ENCODE results near the gene TFAP2A.
A peak's percentile ranks its signal among the peaks of the same experiment; 100 is the strongest.

The TFAP2A gene

DNA sequence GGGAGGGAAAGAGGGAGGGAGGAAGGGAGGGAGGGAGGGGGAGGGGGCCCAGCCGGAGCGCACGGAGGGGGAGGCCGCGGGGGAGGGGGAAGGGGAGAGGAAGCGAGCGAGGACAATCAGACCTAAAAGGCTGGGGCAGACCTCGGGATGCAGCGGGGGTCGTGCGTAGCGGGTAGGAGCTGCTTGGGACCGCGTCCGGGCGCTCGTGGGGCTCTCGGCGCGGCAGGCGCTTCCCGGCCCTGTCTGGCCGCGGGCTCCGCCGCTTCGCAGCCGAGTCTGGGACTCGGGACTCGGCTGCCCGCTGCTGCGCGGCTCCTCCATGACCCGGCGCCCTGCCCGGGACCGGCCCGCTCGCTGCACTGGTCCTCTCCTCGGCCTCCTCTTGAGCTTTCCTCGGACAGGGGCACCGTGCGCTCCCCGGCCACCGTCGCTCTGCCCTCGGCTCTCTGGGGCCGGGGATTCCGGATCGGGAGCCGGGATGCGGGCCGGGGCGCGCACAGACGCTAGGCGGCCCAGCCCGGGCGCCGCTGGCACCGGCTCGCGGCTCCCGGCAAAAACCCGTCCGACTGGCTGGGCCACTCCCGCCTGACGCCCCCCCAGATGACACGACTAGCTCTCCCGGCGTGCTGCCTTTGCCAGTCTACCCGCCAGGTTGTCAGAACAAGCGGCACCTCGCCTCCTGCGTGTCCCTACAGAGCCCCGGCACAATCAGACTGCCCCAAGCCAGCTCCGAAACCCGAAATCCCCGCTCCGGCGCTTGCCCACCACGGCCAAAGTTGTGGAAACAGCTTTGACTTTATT lies 2.2 kb downstream of the TFAP2A start:
- TF ChIP-seq HDGF (IDR thresholded peaks at IDR 0.05; ENCODE audit: borderline replicate concordance) = no peak
- TF ChIP-seq, protein P1, sequence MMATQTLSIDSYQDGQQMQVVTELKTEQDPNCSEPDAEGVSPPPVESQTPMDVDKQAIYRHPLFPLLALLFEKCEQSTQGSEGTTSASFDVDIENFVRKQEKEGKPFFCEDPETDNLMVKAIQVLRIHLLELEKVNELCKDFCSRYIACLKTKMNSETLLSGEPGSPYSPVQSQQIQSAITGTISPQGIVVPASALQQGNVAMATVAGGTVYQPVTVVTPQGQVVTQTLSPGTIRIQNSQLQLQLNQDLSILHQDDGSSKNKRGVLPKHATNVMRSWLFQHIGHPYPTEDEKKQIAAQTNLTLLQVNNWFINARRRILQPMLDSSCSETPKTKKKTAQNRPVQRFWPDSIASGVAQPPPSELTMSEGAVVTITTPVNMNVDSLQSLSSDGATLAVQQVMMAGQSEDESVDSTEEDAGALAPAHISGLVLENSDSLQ (IDR thresholded peaks at IDR 0.05) = no peak
- TF ChIP-seq ELF4 (IDR thresholded peaks at IDR 0.05) = no peak
- TF ChIP-seq ZNF384 (IDR thresholded peaks at IDR 0.05) = no peak
- TF ChIP-seq NFRKB (IDR thresholded peaks at IDR 0.05) = no peak
- no peak for TF ChIP-seq ARNT (IDR thresholded peaks at IDR 0.05)
- no peak for TF ChIP-seq TARDBP (IDR thresholded peaks at IDR 0.05)
- no peak for TF ChIP-seq FOXK2 (IDR thresholded peaks at IDR 0.05)
- no peak for TF ChIP-seq SP1 (IDR thresholded peaks at IDR 0.05)
- TF ChIP-seq BHLHE40 (IDR thresholded peaks at IDR 0.05; ENCODE audit: borderline replicate concordance) = no peak
- TF ChIP-seq CTBP1 (IDR thresholded peaks at IDR 0.05; ENCODE audit: borderline replicate concordance) = no peak
- POLR2A ChIA-PET = interaction anchor here (0.6 to 8.7 kb wide), 6 partner anchors 7 to 1984 kb away, joined by 3 to 143 read pairs (median 7); no protein-coding TSS in a partner anchor
- no peak for DNase-seq (ENCODE audit: extremely low spot score)
- CTCF ChIA-PET = interaction anchor here (3.0 kb wide), 1 partner anchor 16 kb away, joined by 15 read pairs; no protein-coding TSS in a partner anchor

- POLR2A ChIA-PET = interaction anchor here (0.6 to 8.7 kb wide), 4 partner anchors 14 to 1983 kb away, joined by 3 to 143 read pairs (median 6); no protein-coding TSS in a partner anchor
- no peak for TF ChIP-seq SUZ12 (IDR thresholded peaks at IDR 0.05)
- TF ChIP-seq L3MBTL2 (conservative IDR thresholded peaks at IDR 0.05) = no peak; the same call in none of the 2 replicates
- no peak for TF ChIP-seq ARNT (IDR thresholded peaks at IDR 0.05)
- no peak for TF ChIP-seq FOXK2 (IDR thresholded peaks at IDR 0.05)
- no peak for TF ChIP-seq FOXM1 (IDR thresholded peaks at IDR 0.05; ENCODE audit: borderline replicate concordance)
- peak; percentile 70; the same call in 1 of the 2 replicates for TF ChIP-seq TARDBP (IDR thresholded peaks at IDR 0.05)
- TF ChIP-seq LEF1 (IDR thresholded peaks at IDR 0.05; ENCODE audit: borderline replicate concordance) = no peak
- CTCF ChIA-PET = interaction anchor here (0.5 to 0.6 kb wide), 2 partner anchors 15 to 193 kb away, joined by 3 to 4 read pairs; no protein-coding TSS in a partner anchor
- DNase-seq (ENCODE audit: extremely low spot score) = no peak
These were observed 2.9 kb downstream of the TFAP2A start for GRCh38 chr6:10411971-10412460.

DNA sequence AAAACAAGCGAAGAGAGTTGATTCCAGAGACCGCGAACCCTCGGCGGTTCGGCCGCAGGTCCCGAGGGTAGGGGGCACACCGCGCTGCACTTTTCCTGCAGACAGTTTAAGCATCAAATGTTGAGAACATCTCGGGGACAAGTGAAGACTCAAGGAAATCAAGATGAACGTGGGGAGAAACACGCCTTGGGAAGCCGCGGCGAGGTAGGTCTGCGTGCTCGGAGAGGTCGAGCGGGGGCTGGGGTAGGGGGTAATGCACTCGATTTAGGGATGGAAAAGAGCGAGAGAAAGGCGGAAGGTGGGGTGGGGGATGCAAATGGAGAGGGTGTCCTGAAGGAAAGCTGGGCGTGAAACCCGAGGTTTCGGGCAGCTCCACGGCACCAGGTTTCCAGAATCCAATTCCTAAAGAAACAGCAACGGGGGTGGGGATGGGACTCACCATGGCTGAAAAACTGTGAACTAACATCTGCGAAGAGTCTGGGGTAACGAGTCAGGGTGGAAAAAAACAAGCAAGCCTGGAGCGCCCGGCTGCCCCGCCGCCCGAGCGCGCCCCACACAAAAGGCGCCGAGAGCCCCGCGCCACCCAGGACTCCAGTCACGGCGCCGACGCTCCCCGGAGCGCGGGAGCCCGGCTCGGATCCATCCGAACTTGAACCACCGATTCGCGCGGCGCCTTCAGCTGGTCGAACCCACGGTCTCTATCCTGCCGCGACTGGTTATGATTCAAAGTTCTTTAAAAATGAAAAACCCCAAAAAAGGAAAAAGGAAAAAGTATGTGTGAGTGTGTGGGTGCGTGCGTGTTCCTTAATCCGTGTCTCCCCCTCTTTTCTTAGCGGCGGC lies 3.5 kb downstream of the TFAP2A start:
- TF ChIP-seq, protein P1 (IDR thresholded peaks at IDR 0.05) = no peak
- TF ChIP-seq BHLHE40 (IDR thresholded peaks at IDR 0.05; ENCODE audit: borderline replicate concordance) (no peak), NFRKB (IDR thresholded peaks at IDR 0.05) (no peak)
- ChIA-PET POLR2A (interaction anchor here (0.6 to 8.7 kb wide), 3 partner anchors 15 to 1983 kb away, joined by 3 to 143 read pairs (median 3); no protein-coding TSS in a partner anchor), CTCF (interaction anchor here (0.5 to 0.6 kb wide), 2 partner anchors 15 to 193 kb away, joined by 3 to 4 read pairs; no protein-coding TSS in a partner anchor)
- no peak for DNase-seq (ENCODE audit: extremely low spot score)

GRCh38 chr6:10410207-10411050 lies 4.4 kb downstream of the TFAP2A start:
- no peak for TF ChIP-seq SP1 (IDR thresholded peaks at IDR 0.05)
- TF ChIP-seq FOXM1 (IDR thresholded peaks at IDR 0.05; ENCODE audit: borderline replicate concordance) = no peak
- no peak for TF ChIP-seq ARNT (IDR thresholded peaks at IDR 0.05)
- TF ChIP-seq, protein P1 (IDR thresholded peaks at IDR 0.05) = no peak
- TF ChIP-seq NFRKB (IDR thresholded peaks at IDR 0.05) = no peak
- no peak for TF ChIP-seq L3MBTL2 (conservative IDR thresholded peaks at IDR 0.05)
- no peak for TF ChIP-seq FOXA1 (IDR thresholded peaks at IDR 0.05)
- no peak for TF ChIP-seq ZNF384 (IDR thresholded peaks at IDR 0.05)
- TF ChIP-seq LEF1 (IDR thresholded peaks at IDR 0.05; ENCODE audit: borderline replicate concordance) = no peak
- TF ChIP-seq SUZ12 (IDR thresholded peaks at IDR 0.05) = no peak
- no peak for TF ChIP-seq HDGF (IDR thresholded peaks at IDR 0.05; ENCODE audit: borderline replicate concordance)
- no peak for TF ChIP-seq CTBP1 (IDR thresholded peaks at IDR 0.05; ENCODE audit: borderline replicate concordance)
- TF ChIP-seq FOXK2 (IDR thresholded peaks at IDR 0.05) = no peak
- TF ChIP-seq ELF4 (IDR thresholded peaks at IDR 0.05) = no peak
- TF ChIP-seq TARDBP (IDR thresholded peaks at IDR 0.05) = no peak
- POLR2A ChIA-PET = interaction anchor here (2.4 to 8.7 kb wide), 2 partner anchors 9 to 15 kb away, joined by 11 to 143 read pairs; no protein-coding TSS in a partner anchor
- no peak for DNase-seq (ENCODE audit: extremely low spot score)
- CTCF ChIA-PET = no interaction called here

- no peak for TF ChIP-seq SP1 (IDR thresholded peaks at IDR 0.05)
- TF ChIP-seq ZNF384 (IDR thresholded peaks at IDR 0.05) = no peak
- TF ChIP-seq L3MBTL2 (conservative IDR thresholded peaks at IDR 0.05) = peak; percentile 36
- POLR2A ChIA-PET = interaction anchor here (1.0 to 8.7 kb wide), 3 partner anchors 8 to 16 kb away, joined by 6 to 143 read pairs (median 11); no protein-coding TSS in a partner anchor
- no peak for DNase-seq (ENCODE audit: extremely low spot score)
- CTCF ChIA-PET = interaction anchor here (1.4 kb wide), 1 partner anchor 13 kb away, joined by 3 read pairs; no protein-coding TSS in a partner anchor
These were observed 5.1 kb downstream of the TFAP2A start for GRCh38 chr6:10409731-10410206.
